K562 (cell line): ENCODE data around the gene MYRIP. TPM values are rescaled to one million over a fixed set of nuclear protein-coding genes. Genes with fewer than 3 reads are reported as not detected.

Experiments used
- ATF6 ChIP-seq: sonication (generic); formaldehyde crosslinking; IDR thresholded peaks from 2 replicates; pipeline ENCODE4 v1.4.0; 2020; ENCODE audit warnings: mild to moderate bottlenecking, missing genetic modification reagents
- MAZ ChIP-seq, 2 experiments: fragments of 450-650 bp in 1 of 2; sonication (generic) in 1 of 2; formaldehyde crosslinking; IDR thresholded peaks in 1 of 2; conservative IDR thresholded peaks in 1 of 2; 2 replicates each; pipeline versions ENCODE4 v1.4.0 to v1.5.0; 2020; ENCODE audit warnings: mild to moderate bottlenecking in 1 of 2, missing genetic modification reagents in 1 of 2
- RNF2 ChIP-seq: sonication (generic); IDR thresholded peaks from 2 replicates; pipeline ENCODE4 v1.6.1; 2016
- TBL1XR1 ChIP-seq, 2 experiments: IDR thresholded peaks; 2 replicates each; pipeline ENCODE4 v1.6.1; 2012; ENCODE audit warnings: improper control_type of control experiment in 2 of 2, low read length in 2 of 2, mild to moderate bottlenecking in 1 of 2
- ZBTB12 ChIP-seq: fragments of 250-450 bp; sonication (Bioruptor Pico); IDR thresholded peaks from 2 replicates; pipeline ENCODE4 v1.4.0; 2020
- ZNF311 ChIP-seq: fragments of 250-450 bp; sonication (Bioruptor Pico); IDR thresholded peaks from 2 replicates; pipeline ENCODE4 v1.4.0; 2020; ENCODE audit warnings: mild to moderate bottlenecking, moderate library complexity
- ZNF324 ChIP-seq: fragments of 250-450 bp; sonication (Bioruptor Pico); IDR thresholded peaks from 2 replicates; pipeline ENCODE4 v1.4.0; 2020; ENCODE audit warnings: mild to moderate bottlenecking
- ZNF398 ChIP-seq: fragments of 250-450 bp; sonication (Bioruptor Pico); IDR thresholded peaks from 2 replicates; pipeline ENCODE4 v1.8.0; 2021; ENCODE audit warnings: moderate library complexity, mild to moderate bottlenecking, inconsistent platforms
- polyA plus RNA-seq, 8 experiments: library from polyadenylated mRNA; depleted of rRNA in 4 of 8; stranded (reverse) in 5 of 8; unstranded in 3 of 8; fragments of >200 nt; fragmentation: Nextera tagmentation in 2 of 8; fragmentation: Illumina TruSeq in 1 of 8; extraction: Ambion mirVana in 2 of 8; extraction: Trizol in 1 of 8; gene quantifications; 2 replicates each; pipeline versions ENCODE4 v1.2.1 to v1.2.3, GENCODE V29; 2011 to 2014; ENCODE audit warnings: inconsistent platforms in 1 of 8, missing spikeins in 1 of 8
- total RNA-seq, 7 experiments: library from RNA; depleted of rRNA in 6 of 7; stranded (reverse); fragments of >200 nt in 6 of 7; fragmentation: Illumina TruSeq in 2 of 7; extraction: Trizol in 2 of 7; gene quantifications; 2 replicates each; pipeline versions ENCODE4 v1.2.1 to v1.2.3, GENCODE V29; 2011 to 2021; ENCODE audit warnings: low replicate concordance in 1 of 7
- TF ChIP-seq, protein P1 (sequence below), 2 experiments: fragments of 200-800 bp in 1 of 2; sonication (Bioruptor generic) in 1 of 2; sonication (generic) in 1 of 2; formaldehyde crosslinking in 1 of 2; IDR thresholded peaks in 1 of 2; conservative IDR thresholded peaks in 1 of 2; 2 replicates each; pipeline versions ENCODE4 v1.5.0 to v1.6.1; 2016 to 2020; ENCODE audit warnings: missing compliant biosample characterization in 1 of 2, missing genetic modification characterization in 1 of 2, missing genetic modification reagents in 1 of 2
- TF ChIP-seq, protein P2 (sequence below): sonication (generic); formaldehyde crosslinking; IDR thresholded peaks from 2 replicates; pipeline ENCODE4 v1.8.0; 2022; ENCODE audit warnings: missing genetic modification reagents, mild to moderate bottlenecking, borderline replicate concordance
- TF ChIP-seq, protein P3 (sequence below), 3 experiments: IDR thresholded peaks in 2 of 3; conservative IDR thresholded peaks in 1 of 3; 2 replicates each; pipeline ENCODE4 v1.5.1; 2011 to 2012; ENCODE audit warnings: low read length in 3 of 3, mild to moderate bottlenecking in 3 of 3, control low read depth in 2 of 3, improper control_type of control experiment in 1 of 3, inconsistent platforms in 1 of 3, low read depth in 1 of 3, mixed read lengths in 1 of 3, moderate library complexity in 1 of 3; ENCODE audit not compliant: insufficient read depth in 2 of 3
- TF ChIP-seq, protein P4 (sequence below): IDR thresholded peaks from 2 replicates; pipeline ENCODE4 v1.6.1; 2012; ENCODE audit warnings: low read depth, low read length, improper control_type of control experiment, borderline replicate concordance

The MYRIP gene
- total and polyA plus RNA-seq, 9 of the 15 experiments (the other 6 are each of a cell fraction or from before 2014, with no cell fraction given): 0.03 to 0.12 TPM; not detected in 7

- no peak for TF ChIP-seq ATF6 (CRISPR knock-in tag)
- TF ChIP-seq ZNF398 (CRISPR knock-in tag): no peak
- no peak for TF ChIP-seq ZNF311
- TF ChIP-seq, protein P1, sequence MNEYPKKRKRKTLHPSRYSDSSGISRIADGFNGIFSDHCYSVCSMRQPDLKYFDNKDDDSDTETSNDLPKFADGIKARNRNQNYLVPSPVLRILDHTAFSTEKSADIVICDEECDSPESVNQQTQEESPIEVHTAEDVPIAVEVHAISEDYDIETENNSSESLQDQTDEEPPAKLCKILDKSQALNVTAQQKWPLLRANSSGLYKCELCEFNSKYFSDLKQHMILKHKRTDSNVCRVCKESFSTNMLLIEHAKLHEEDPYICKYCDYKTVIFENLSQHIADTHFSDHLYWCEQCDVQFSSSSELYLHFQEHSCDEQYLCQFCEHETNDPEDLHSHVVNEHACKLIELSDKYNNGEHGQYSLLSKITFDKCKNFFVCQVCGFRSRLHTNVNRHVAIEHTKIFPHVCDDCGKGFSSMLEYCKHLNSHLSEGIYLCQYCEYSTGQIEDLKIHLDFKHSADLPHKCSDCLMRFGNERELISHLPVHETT (CRISPR knock-in tag; conservative IDR thresholded peaks at IDR 0.05 in 1 of 2, IDR thresholded peaks at IDR 0.05 in 1 of 2): no peak
- TF ChIP-seq ZNF324 (CRISPR knock-in tag): no peak
- TF ChIP-seq, protein P2, sequence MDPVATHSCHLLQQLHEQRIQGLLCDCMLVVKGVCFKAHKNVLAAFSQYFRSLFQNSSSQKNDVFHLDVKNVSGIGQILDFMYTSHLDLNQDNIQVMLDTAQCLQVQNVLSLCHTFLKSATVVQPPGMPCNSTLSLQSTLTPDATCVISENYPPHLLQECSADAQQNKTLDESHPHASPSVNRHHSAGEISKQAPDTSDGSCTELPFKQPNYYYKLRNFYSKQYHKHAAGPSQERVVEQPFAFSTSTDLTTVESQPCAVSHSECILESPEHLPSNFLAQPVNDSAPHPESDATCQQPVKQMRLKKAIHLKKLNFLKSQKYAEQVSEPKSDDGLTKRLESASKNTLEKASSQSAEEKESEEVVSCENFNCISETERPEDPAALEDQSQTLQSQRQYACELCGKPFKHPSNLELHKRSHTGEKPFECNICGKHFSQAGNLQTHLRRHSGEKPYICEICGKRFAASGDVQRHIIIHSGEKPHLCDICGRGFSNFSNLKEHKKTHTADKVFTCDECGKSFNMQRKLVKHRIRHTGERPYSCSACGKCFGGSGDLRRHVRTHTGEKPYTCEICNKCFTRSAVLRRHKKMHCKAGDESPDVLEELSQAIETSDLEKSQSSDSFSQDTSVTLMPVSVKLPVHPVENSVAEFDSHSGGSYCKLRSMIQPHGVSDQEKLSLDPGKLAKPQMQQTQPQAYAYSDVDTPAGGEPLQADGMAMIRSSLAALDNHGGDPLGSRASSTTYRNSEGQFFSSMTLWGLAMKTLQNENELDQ (CRISPR knock-in tag): no peak
- TF ChIP-seq, protein P3, sequence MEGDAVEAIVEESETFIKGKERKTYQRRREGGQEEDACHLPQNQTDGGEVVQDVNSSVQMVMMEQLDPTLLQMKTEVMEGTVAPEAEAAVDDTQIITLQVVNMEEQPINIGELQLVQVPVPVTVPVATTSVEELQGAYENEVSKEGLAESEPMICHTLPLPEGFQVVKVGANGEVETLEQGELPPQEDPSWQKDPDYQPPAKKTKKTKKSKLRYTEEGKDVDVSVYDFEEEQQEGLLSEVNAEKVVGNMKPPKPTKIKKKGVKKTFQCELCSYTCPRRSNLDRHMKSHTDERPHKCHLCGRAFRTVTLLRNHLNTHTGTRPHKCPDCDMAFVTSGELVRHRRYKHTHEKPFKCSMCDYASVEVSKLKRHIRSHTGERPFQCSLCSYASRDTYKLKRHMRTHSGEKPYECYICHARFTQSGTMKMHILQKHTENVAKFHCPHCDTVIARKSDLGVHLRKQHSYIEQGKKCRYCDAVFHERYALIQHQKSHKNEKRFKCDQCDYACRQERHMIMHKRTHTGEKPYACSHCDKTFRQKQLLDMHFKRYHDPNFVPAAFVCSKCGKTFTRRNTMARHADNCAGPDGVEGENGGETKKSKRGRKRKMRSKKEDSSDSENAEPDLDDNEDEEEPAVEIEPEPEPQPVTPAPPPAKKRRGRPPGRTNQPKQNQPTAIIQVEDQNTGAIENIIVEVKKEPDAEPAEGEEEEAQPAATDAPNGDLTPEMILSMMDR (IDR thresholded peaks at IDR 0.05 in 2 of 3, conservative IDR thresholded peaks at IDR 0.05 in 1 of 3; ENCODE audit: insufficient read depth in 2 of 3, low read depth in 1 of 3, low read length in 3 of 3): peak; percentile 87 to 98 (median 91)
- TF ChIP-seq ZBTB12: no peak
- peak in 1 of 2 experiments; percentile 34; a peak in 1 of 4 replicates for TF ChIP-seq TBL1XR1 (IDR thresholded peaks at IDR 0.05; ENCODE audit: low read length in 2 of 2)
- TF ChIP-seq MAZ (CRISPR knock-in tag; conservative IDR thresholded peaks at IDR 0.05 in 1 of 2, IDR thresholded peaks at IDR 0.05 in 1 of 2): peak in 1 of 2 experiments; percentile 5; a peak in 1 of 4 replicates
- TF ChIP-seq, protein P4, sequence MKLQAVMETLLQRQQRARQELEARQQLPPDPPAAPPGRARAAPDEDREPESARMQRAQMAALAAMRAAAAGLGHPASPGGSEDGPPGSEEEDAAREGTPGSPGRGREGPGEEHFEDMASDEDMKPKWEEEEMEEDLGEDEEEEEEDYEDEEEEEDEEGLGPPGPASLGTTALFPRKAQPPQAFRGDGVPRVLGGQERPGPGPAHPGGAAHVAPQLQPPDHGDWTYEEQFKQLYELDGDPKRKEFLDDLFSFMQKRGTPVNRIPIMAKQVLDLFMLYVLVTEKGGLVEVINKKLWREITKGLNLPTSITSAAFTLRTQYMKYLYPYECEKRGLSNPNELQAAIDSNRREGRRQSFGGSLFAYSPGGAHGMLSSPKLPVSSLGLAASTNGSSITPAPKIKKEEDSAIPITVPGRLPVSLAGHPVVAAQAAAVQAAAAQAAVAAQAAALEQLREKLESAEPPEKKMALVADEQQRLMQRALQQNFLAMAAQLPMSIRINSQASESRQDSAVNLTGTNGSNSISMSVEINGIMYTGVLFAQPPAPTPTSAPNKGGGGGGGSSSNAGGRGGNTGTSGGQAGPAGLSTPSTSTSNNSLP: peak; percentile 85; the same call in 1 of the 2 replicates
- TF ChIP-seq RNF2: no peak
Observed at GRCh38 chr3:40191850-40192448, 382.5 kb downstream of the MYRIP start (continued).
